SK-N-SH (cell line): Measurements from ENCODE around the gene TULP4. TPM values are rescaled to one million over a fixed set of nuclear protein-coding genes. Genes with fewer than 3 reads are reported as not detected.

Source experiments
- CTCF ChIA-PET: fragments of 300-600, 350-600 bp; formaldehyde crosslinking; extraction: SDS; loops from one replicate; lab custom pipeline; 2021; lab: Yijun Ruan, JAX
- POLR2A ChIA-PET: fragments of 350-600 bp; sonication (Branson Sonifier 250); formaldehyde crosslinking; extraction: SDS; loops from one replicate; lab custom pipeline; 2020; ENCODE audit warnings: antibody characterized with exemption, inconsistent platforms; lab: Yijun Ruan, JAX
- DNase-seq: peaks from one replicate; pipeline ENCODE4 v3.0.0; 2012
- H2AFZ ChIP-seq: fragments of 200-600 bp; sonication (generic); 2 replicates; pipeline ENCODE4 v1.8.1; 2016; ENCODE audit warnings: antibody characterized with exemption, mild to moderate bottlenecking, low read depth
- H3F3A ChIP-seq: fragments of 200-600 bp; sonication (generic); replicated peaks from 2 replicates; pipeline ENCODE3; 2016; ENCODE audit warnings: antibody characterized with exemption, mild to moderate bottlenecking; ENCODE audit not compliant: insufficient read depth
- H3K27ac ChIP-seq, 2 experiments: fragments of 200-500 bp in 1 of 2; fragments of 200-600 bp in 1 of 2; sonication (Bioruptor generic) in 1 of 2; sonication (generic), shearing (Covaris generic) in 1 of 2; 2 replicates each; pipeline versions ENCODE4 v1.5.1 to v1.6.1; 2014 to 2016; ENCODE audit warnings: low read depth in 2 of 2, inconsistent platforms in 1 of 2, low read length in 1 of 2, mild to moderate bottlenecking in 1 of 2, mixed read lengths in 1 of 2
- H3K27me3 ChIP-seq: fragments of 200-600 bp; sonication (generic), shearing (Covaris generic); 2 replicates; pipeline ENCODE4 v1.6.1; 2016; ENCODE audit warnings: mixed run types; ENCODE audit not compliant: insufficient read depth
- H3K36me3 ChIP-seq, 2 experiments: fragments of 200-500 bp in 1 of 2; fragments of 200-600 bp in 1 of 2; sonication (Bioruptor generic) in 1 of 2; sonication (generic) in 1 of 2; replicated peaks in 1 of 2; 2 replicates each; pipeline versions ENCODE3 to v1.5.1; 2014 to 2016; ENCODE audit warnings: low read length in 1 of 2, mild to moderate bottlenecking in 1 of 2; ENCODE audit not compliant: insufficient read depth in 2 of 2, control insufficient read depth in 1 of 2
- H3K4me1 ChIP-seq, 2 experiments: fragments of 200-500 bp in 1 of 2; fragments of 200-600 bp in 1 of 2; sonication (Bioruptor generic) in 1 of 2; sonication (generic), shearing (Covaris generic) in 1 of 2; 2 replicates each; pipeline versions ENCODE4 v1.5.1 to v1.6.1; 2014 to 2016; ENCODE audit warnings: low read depth in 1 of 2, low read length in 1 of 2, mixed run types in 1 of 2; ENCODE audit not compliant: insufficient read depth in 2 of 2, control insufficient read depth in 1 of 2
- H3K4me2 ChIP-seq: fragments of 200-600 bp; sonication (generic), shearing (Covaris generic); 2 replicates; pipeline ENCODE4 v1.6.1; 2017; ENCODE audit warnings: mixed run types
- H3K4me3 ChIP-seq, 2 experiments: fragments of 200-500 bp in 1 of 2; fragments of 200-600 bp in 1 of 2; sonication (Bioruptor generic) in 1 of 2; sonication (generic), shearing (Covaris generic) in 1 of 2; 2 replicates each; pipeline versions ENCODE4 v1.5.1 to v1.8.1; 2014 to 2016; ENCODE audit warnings: low read depth in 2 of 2, inconsistent platforms in 1 of 2, low read length in 1 of 2, mild to moderate bottlenecking in 1 of 2, mixed read lengths in 1 of 2, moderate library complexity in 1 of 2
- H3K79me2 ChIP-seq: fragments of 200-600 bp; sonication (generic); 2 replicates; pipeline ENCODE4 v1.8.1; 2017; ENCODE audit warnings: mild to moderate bottlenecking; ENCODE audit not compliant: insufficient read depth
- H3K9ac ChIP-seq: fragments of 200-600 bp; sonication (generic); 2 replicates; pipeline ENCODE4 v1.6.1; 2017; ENCODE audit warnings: mixed run types
- H3K9me2 ChIP-seq: fragments of 200-600 bp; sonication (generic); 2 replicates; pipeline ENCODE4 v1.6.1; 2017; ENCODE audit warnings: mixed run types
- H3K9me3 ChIP-seq: fragments of 200-600 bp; sonication (generic); 2 replicates; pipeline ENCODE4 v1.6.1; 2017; ENCODE audit warnings: mixed run types, mild to moderate bottlenecking, moderate library complexity
- H4K20me1 ChIP-seq: fragments of 200-600 bp; sonication (generic); 2 replicates; pipeline ENCODE4 v1.6.1; 2017; ENCODE audit warnings: mild to moderate bottlenecking, mixed run types; ENCODE audit not compliant: insufficient read depth
- CTCF ChIP-seq: fragments of 200-600 bp; sonication (generic); IDR thresholded peaks from 2 replicates; pipeline ENCODE4 v1.6.1; 2017; ENCODE audit warnings: antibody characterized with exemption, mild to moderate bottlenecking, moderate library complexity
- EZH2phosphoT487 ChIP-seq: fragments of 200-600 bp; sonication (generic); IDR thresholded peaks from 2 replicates; pipeline ENCODE4 v1.6.1; 2017; ENCODE audit warnings: low read depth, mixed run types, mild to moderate bottlenecking, antibody characterized with exemption, moderate library complexity, borderline replicate concordance
- GABPA ChIP-seq: IDR thresholded peaks from 2 replicates; pipeline ENCODE4 v1.4.0; 2012; ENCODE audit warnings: low read depth, mild to moderate bottlenecking
- IRF3 ChIP-seq: fragments of 150-350 bp; IDR thresholded peaks from 2 replicates; pipeline ENCODE4 v1.6.1; 2016; ENCODE audit warnings: mild to moderate bottlenecking, low read depth, low read length
- MEF2A ChIP-seq: IDR thresholded peaks from 2 replicates; pipeline ENCODE4 v1.4.0; 2012; ENCODE audit warnings: low read depth, borderline replicate concordance
- MXI1 ChIP-seq: IDR thresholded peaks from 2 replicates; pipeline ENCODE4 v1.6.1; 2012; ENCODE audit warnings: mild to moderate bottlenecking, low read depth, low read length, improper control_type of control experiment
- NFIC ChIP-seq: IDR thresholded peaks from 2 replicates; pipeline ENCODE4 v1.4.0; 2012; ENCODE audit warnings: borderline replicate concordance
- NRF1 ChIP-seq: IDR thresholded peaks from 2 replicates; pipeline ENCODE4 v1.6.1; 2012; ENCODE audit warnings: low read depth, mild to moderate bottlenecking, low read length
- PBX3 ChIP-seq: IDR thresholded peaks from 2 replicates; pipeline ENCODE4; 2012
- RFX5 ChIP-seq: IDR thresholded peaks from 2 replicates; pipeline ENCODE4 v1.6.1; 2012; ENCODE audit warnings: mild to moderate bottlenecking, improper control_type of control experiment, low read length
- SIN3A ChIP-seq: IDR thresholded peaks from 2 replicates; pipeline ENCODE4 v1.6.1; 2012; ENCODE audit warnings: low read depth, mild to moderate bottlenecking, low read length, moderate library complexity, borderline replicate concordance
- TAF1 ChIP-seq: IDR thresholded peaks from 2 replicates; pipeline ENCODE4 v1.6.1; 2012; ENCODE audit warnings: low read depth, mild to moderate bottlenecking, low read length, moderate library complexity, borderline replicate concordance
- TEAD4 ChIP-seq: IDR thresholded peaks from 2 replicates; pipeline ENCODE4 v1.4.0; 2012; ENCODE audit warnings: mild to moderate bottlenecking, borderline replicate concordance; ENCODE audit not compliant: insufficient read depth
- YY1 ChIP-seq: IDR thresholded peaks from 2 replicates; pipeline ENCODE4 v1.4.0; 2012; ENCODE audit warnings: low read depth, mild to moderate bottlenecking
- WGBS: methylation state at CpG from one replicate; pipeline ENCODE4 v1.1.6; 2017; ENCODE audit warnings: low lambda C conversion rate; 5-methylcytosine and 5-hydroxymethylcytosine counted together
- polyA plus RNA-seq, 3 experiments: library from polyadenylated mRNA; depleted of rRNA; stranded (reverse); fragments of >200 nt; gene quantifications; 2 replicates each; pipeline ENCODE4 v1.2.3, GENCODE V29; 2012
- TF ChIP-seq, protein P1 (sequence below): fragments of 150-350 bp; IDR thresholded peaks from 2 replicates; pipeline ENCODE4 v1.6.1; 2017; ENCODE audit warnings: antibody characterized with exemption, low read length, low read depth, borderline replicate concordance
- TF ChIP-seq, protein P2 (sequence below): IDR thresholded peaks from 2 replicates; pipeline ENCODE4 v1.6.1; 2012; ENCODE audit warnings: mild to moderate bottlenecking, low read depth, low read length, moderate library complexity
- TF ChIP-seq, protein P3 (sequence below): IDR thresholded peaks from 2 replicates; pipeline ENCODE4 v1.4.0; 2012; ENCODE audit warnings: low read depth, borderline replicate concordance

The TULP4 gene
- polyA plus RNA-seq, 1 of the 3 experiments (the other 2 are of a cell fraction): 5.9 TPM

DNA sequence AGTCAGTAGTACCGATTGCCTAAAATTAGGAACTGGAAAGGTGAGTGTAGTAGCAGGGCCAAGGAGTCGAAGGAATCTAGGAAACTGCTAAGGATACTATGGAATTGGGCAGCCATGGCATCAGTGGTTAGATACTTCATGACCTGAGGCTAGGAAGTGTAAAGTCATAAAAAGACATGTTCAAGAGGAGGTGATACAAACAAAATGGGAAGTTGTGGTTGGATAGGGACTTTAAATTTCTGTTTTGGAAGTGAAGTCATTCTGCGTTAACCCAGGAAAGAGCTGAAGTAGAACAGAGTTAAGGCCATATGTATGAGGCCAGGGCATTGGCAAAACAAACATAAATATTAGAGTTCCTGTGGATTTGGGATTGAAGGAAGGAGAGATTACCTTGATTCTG, 159.1 kb downstream of the TULP4 start (continued):
- TF ChIP-seq, protein P1, sequence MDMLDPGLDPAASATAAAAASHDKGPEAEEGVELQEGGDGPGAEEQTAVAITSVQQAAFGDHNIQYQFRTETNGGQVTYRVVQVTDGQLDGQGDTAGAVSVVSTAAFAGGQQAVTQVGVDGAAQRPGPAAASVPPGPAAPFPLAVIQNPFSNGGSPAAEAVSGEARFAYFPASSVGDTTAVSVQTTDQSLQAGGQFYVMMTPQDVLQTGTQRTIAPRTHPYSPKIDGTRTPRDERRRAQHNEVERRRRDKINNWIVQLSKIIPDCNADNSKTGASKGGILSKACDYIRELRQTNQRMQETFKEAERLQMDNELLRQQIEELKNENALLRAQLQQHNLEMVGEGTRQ: no peak
- TF ChIP-seq PBX3 (no peak), MXI1 (no peak)

- POLR2A ChIA-PET: interaction anchor here (1.2 kb wide), 1 partner anchor 12 kb away, joined by 3 read pairs; no protein-coding TSS in a partner anchor
- H3K4me2 ChIP-seq: no peak overlapping the region
Measured at GRCh38 chr6:158472447-158472846, 160.2 kb downstream of the TULP4 start.

More at GRCh38 chr6:158472447-158472846, 160.2 kb downstream of the TULP4 start:
- H3K9me3 ChIP-seq: no peaks in the 10 kb centered on the region
- H3K9ac ChIP-seq: no peak overlapping the region
- no peaks in the 10 kb centered on the region for H3F3A ChIP-seq
- peak; percentile 43 for DNase-seq
- H3K79me2 ChIP-seq: no peaks in the 10 kb centered on the region
- WGBS: 70% methylated on average over 5 of the region's 5 CpGs
- CTCF ChIA-PET: interaction anchor here (0.7 to 2.6 kb wide), 4 partner anchors 10 to 252 kb away, joined by 3 to 10 read pairs (median 4); no protein-coding TSS in a partner anchor
- peaks cover 12 to 22% of the 10 kb centered on the region in 2 experiments for H3K4me1 ChIP-seq
- H3K9me2 ChIP-seq: no peaks in the 10 kb centered on the region
- H3K27ac ChIP-seq: peak overlapping the region in 1 of 2 experiments; percentile 16; a peak in 1 of 4 replicates
- TF ChIP-seq YY1: no peak
- TF ChIP-seq SIN3A: no peak
- no peak for TF ChIP-seq IRF3
- TF ChIP-seq, protein P1: no peak
- no peak for TF ChIP-seq MEF2A
- no peak for TF ChIP-seq TEAD4
- no peak for TF ChIP-seq NFIC
- no peak for TF ChIP-seq TAF1
- TF ChIP-seq, protein P2, sequence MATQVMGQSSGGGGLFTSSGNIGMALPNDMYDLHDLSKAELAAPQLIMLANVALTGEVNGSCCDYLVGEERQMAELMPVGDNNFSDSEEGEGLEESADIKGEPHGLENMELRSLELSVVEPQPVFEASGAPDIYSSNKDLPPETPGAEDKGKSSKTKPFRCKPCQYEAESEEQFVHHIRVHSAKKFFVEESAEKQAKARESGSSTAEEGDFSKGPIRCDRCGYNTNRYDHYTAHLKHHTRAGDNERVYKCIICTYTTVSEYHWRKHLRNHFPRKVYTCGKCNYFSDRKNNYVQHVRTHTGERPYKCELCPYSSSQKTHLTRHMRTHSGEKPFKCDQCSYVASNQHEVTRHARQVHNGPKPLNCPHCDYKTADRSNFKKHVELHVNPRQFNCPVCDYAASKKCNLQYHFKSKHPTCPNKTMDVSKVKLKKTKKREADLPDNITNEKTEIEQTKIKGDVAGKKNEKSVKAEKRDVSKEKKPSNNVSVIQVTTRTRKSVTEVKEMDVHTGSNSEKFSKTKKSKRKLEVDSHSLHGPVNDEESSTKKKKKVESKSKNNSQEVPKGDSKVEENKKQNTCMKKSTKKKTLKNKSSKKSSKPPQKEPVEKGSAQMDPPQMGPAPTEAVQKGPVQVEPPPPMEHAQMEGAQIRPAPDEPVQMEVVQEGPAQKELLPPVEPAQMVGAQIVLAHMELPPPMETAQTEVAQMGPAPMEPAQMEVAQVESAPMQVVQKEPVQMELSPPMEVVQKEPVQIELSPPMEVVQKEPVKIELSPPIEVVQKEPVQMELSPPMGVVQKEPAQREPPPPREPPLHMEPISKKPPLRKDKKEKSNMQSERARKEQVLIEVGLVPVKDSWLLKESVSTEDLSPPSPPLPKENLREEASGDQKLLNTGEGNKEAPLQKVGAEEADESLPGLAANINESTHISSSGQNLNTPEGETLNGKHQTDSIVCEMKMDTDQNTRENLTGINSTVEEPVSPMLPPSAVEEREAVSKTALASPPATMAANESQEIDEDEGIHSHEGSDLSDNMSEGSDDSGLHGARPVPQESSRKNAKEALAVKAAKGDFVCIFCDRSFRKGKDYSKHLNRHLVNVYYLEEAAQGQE: no peak
- TF ChIP-seq, protein P3, sequence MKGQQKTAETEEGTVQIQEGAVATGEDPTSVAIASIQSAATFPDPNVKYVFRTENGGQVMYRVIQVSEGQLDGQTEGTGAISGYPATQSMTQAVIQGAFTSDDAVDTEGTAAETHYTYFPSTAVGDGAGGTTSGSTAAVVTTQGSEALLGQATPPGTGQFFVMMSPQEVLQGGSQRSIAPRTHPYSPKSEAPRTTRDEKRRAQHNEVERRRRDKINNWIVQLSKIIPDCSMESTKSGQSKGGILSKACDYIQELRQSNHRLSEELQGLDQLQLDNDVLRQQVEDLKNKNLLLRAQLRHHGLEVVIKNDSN: no peak
- TF ChIP-seq CTCF: no peak
- no peak for TF ChIP-seq PBX3
- no peak for TF ChIP-seq RFX5
- no peak for TF ChIP-seq NRF1
- TF ChIP-seq EZH2phosphoT487: no peak
- no peak for TF ChIP-seq GABPA
- TF ChIP-seq, all 33 proteins: peak for 0
- Histone ChIP-seq H2AFZ (no peak overlapping the region), H4K20me1 (no peaks in the 10 kb centered on the region), H3K36me3 (peaks cover 12 to 17% of the 10 kb centered on the region in 2 experiments), H3K27me3 (no peaks in the 10 kb centered on the region), H3K4me3 (no peak overlapping the region)
